ENCODE results near the gene DCUN1D3.
"Not testable (repeated sequence)": the region's sequence is repeated elsewhere in the genome, so short reads cannot be mapped to it uniquely, and the experiment has no call there.

DNA sequence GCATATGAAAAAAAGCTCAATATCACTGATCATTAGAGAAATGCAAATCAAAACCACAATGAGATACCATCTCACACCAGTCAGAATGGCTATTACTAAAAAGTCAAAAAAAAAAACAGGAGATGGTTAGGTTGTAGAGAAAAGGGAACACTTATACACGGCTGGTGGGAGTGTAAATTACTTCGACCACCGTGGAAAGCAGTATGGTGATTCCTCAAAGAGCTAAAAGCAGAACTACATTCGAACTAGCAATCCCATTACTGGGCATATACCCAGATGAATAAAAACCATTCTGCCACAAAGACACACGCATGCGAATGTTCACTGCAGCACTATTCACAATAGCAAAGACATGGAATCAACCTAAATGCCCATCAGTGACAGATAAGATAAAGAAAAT lies 35.8 kb downstream of the DCUN1D3 start:
- TF ChIP-seq, protein P1, sequence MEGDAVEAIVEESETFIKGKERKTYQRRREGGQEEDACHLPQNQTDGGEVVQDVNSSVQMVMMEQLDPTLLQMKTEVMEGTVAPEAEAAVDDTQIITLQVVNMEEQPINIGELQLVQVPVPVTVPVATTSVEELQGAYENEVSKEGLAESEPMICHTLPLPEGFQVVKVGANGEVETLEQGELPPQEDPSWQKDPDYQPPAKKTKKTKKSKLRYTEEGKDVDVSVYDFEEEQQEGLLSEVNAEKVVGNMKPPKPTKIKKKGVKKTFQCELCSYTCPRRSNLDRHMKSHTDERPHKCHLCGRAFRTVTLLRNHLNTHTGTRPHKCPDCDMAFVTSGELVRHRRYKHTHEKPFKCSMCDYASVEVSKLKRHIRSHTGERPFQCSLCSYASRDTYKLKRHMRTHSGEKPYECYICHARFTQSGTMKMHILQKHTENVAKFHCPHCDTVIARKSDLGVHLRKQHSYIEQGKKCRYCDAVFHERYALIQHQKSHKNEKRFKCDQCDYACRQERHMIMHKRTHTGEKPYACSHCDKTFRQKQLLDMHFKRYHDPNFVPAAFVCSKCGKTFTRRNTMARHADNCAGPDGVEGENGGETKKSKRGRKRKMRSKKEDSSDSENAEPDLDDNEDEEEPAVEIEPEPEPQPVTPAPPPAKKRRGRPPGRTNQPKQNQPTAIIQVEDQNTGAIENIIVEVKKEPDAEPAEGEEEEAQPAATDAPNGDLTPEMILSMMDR (conservative IDR thresholded peaks at IDR 0.05; ENCODE audit: low read depth, low read length), result not testable (repeated sequence)
- TF ChIP-seq EZH2phosphoT487 (IDR thresholded peaks at IDR 0.05; ENCODE audit: borderline replicate concordance, low read length), result not testable (repeated sequence)

All from PC-3 (cell line).